Measurements from ENCODE around the gene MYLK4.

Gene MYLK4

DNA sequence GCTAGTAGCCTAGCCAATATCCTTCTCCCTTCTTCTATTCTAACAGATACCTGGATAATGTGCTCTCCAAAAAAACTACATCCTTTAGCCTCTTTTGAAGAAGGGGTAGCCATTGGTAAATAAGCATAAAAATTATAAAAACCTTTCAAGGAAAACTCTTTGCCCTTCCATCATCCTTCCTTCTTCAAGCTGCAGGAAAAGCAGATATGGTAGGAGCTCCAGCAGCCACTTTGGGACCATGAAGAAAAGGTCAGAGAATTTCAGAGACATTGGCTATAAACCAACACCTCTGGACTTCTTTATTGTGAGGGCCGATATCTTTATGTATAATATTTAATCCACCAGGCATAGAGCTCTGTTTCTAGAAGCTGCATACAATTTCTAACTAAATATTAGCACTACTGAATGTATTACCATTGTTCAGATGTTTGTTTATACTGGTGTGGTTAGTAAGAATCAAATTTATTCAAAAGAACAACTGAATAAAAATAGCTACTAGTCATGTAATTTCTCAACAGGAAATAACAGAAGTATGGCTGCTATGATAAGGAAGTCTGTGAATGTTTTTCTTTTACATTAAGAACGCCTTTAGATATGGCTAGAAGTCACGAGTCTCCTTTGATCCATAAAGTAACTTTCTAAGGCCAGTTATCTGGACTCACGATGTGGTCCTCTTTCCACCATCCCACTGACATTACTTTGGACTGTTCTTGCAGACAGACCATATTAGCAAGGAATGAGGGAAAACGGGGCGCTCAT lies 32.2 kb downstream of the MYLK4 start:
- Histone ChIP-seq H3K4me1 (ENCODE audit: control insufficient read depth, low read length) (peaks cover 10% of the 10 kb centered on the region), H3K4me2 (ENCODE audit: low read length) (peak overlapping the region; percentile 46), H3K79me2 (ENCODE audit: control insufficient read depth, low read length) (no peaks in the 10 kb centered on the region)

DNA sequence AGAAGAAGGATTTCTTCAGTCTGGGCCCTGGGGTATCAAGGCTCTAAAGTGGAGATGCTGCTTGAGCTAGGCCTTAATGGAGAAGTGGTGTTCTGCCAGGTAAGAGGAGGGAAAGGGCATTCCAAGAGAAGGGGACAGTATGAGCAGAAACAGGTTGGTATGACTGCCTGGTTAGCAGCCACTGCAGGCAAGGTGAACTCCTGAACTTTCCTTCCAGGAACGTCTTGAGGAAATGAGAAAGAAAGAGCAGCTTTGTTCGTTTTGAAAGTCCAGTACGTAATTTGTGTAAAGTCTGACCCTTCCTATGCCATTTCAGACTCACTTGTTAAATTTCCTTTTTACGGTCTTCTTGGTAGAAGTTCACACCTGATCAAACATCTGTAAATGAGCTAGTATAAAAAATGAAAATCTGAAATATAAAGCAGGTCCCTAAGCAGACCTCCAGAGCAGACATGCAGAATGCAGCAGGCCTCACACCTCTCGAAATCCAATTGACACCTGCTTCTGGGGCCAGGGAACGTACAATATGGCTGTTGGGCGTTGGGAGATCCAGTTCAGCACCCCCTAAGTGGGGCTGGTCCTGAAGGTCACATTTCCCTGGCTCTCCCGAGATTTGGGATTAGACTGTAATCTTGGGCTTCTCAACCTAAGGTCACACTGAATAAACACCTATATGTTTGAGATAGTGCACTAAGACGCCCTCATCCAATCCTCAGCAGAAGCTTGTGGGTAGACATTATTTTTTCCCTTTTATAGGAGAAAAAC lies 33.6 kb downstream of the MYLK4 start:
- no peaks in the 10 kb centered on the region for H4K20me1 ChIP-seq (ENCODE audit: control insufficient read depth, insufficient read depth, low read depth, low read length)
- H3K4me2 ChIP-seq (ENCODE audit: low read length), result no peak overlapping the region
- no peaks in the 10 kb centered on the region for H3K36me3 ChIP-seq (ENCODE audit: control insufficient read depth, low read length)
- H3K4me1 ChIP-seq (ENCODE audit: control insufficient read depth, low read length), result peaks cover 10% of the 10 kb centered on the region
- H3K27ac ChIP-seq (ENCODE audit: low read depth, low read length), result no peak overlapping the region
- H3K9me2 ChIP-seq (replicated peaks; ENCODE audit: control insufficient read depth, low read length), result no peaks in the 10 kb centered on the region
- TF ChIP-seq EZH2phosphoT487 (IDR thresholded peaks at IDR 0.05; ENCODE audit: borderline replicate concordance, low read length), result no peak
- TF ChIP-seq, protein P1, sequence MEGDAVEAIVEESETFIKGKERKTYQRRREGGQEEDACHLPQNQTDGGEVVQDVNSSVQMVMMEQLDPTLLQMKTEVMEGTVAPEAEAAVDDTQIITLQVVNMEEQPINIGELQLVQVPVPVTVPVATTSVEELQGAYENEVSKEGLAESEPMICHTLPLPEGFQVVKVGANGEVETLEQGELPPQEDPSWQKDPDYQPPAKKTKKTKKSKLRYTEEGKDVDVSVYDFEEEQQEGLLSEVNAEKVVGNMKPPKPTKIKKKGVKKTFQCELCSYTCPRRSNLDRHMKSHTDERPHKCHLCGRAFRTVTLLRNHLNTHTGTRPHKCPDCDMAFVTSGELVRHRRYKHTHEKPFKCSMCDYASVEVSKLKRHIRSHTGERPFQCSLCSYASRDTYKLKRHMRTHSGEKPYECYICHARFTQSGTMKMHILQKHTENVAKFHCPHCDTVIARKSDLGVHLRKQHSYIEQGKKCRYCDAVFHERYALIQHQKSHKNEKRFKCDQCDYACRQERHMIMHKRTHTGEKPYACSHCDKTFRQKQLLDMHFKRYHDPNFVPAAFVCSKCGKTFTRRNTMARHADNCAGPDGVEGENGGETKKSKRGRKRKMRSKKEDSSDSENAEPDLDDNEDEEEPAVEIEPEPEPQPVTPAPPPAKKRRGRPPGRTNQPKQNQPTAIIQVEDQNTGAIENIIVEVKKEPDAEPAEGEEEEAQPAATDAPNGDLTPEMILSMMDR (IDR thresholded peaks at IDR 0.05; ENCODE audit: low read depth, low read length, poor library complexity, severe bottlenecking), result no peak
- H3K79me2 ChIP-seq (ENCODE audit: control insufficient read depth, low read length), result no peaks in the 10 kb centered on the region
- no peaks in the 10 kb centered on the region for H3K27me3 ChIP-seq (ENCODE audit: control insufficient read depth, low read length)
- H3K4me3 ChIP-seq (ENCODE audit: low read length), result no peak overlapping the region
- no peaks in the 10 kb centered on the region for H3F3A ChIP-seq (ENCODE audit: control insufficient read depth, insufficient read depth)
- peaks cover 2% of the 10 kb centered on the region; the same call in 1 of the 2 replicates for H3K9me3 ChIP-seq (ENCODE audit: control insufficient read depth, insufficient read depth, low read length)

More for the DNA sequence above, 32.2 kb downstream of the MYLK4 start:
- Histone ChIP-seq H3K4me3 (ENCODE audit: low read length) (peak overlapping the region; percentile 20; the same call in 1 of the 2 replicates), H3K36me3 (ENCODE audit: control insufficient read depth, low read length) (no peaks in the 10 kb centered on the region), H3K9me3 (ENCODE audit: control insufficient read depth, insufficient read depth, low read length) (no peaks in the 10 kb centered on the region), H3K27me3 (ENCODE audit: control insufficient read depth, low read length) (no peaks in the 10 kb centered on the region), H4K20me1 (ENCODE audit: control insufficient read depth, insufficient read depth, low read depth, low read length) (no peaks in the 10 kb centered on the region), H3F3A (ENCODE audit: control insufficient read depth, insufficient read depth) (no peaks in the 10 kb centered on the region), H3K9me2 (replicated peaks; ENCODE audit: control insufficient read depth, low read length) (no peaks in the 10 kb centered on the region), H3K27ac (ENCODE audit: low read depth, low read length) (no peak overlapping the region)
- TF ChIP-seq EZH2phosphoT487 (IDR thresholded peaks at IDR 0.05; ENCODE audit: borderline replicate concordance, low read length), result no peak
- TF ChIP-seq, protein P1 (IDR thresholded peaks at IDR 0.05; ENCODE audit: low read depth, low read length, poor library complexity, severe bottlenecking), result no peak

DNA sequence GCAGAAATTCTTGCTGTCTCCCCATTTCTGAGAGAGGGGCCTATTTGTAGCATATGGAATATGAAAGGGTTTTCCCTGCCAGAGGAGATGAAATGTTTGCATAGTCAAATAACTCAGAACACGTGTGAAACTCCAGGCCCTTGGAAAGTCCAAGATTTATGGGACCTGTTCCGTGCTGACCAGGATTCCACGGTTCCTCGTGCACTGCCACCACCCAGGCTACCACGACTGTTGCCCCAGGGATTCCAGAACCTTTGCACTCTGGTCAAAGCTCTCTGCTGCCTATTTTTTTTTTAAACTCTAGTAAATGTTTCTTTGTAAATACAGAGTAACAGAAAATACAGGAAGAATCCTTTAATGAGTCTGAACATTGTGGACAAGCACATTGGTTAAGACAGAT lies 35.0 kb downstream of the MYLK4 start:
- no peaks in the 10 kb centered on the region for H3K9me2 ChIP-seq (replicated peaks; ENCODE audit: control insufficient read depth, low read length)

More for the DNA sequence above, 35.0 kb downstream of the MYLK4 start:
- Histone ChIP-seq H3K9me3 (ENCODE audit: control insufficient read depth, insufficient read depth, low read length) (peaks cover 10% of the 10 kb centered on the region), H3K4me2 (ENCODE audit: low read length) (no peak overlapping the region), H3K36me3 (ENCODE audit: control insufficient read depth, low read length) (no peaks in the 10 kb centered on the region), H3K4me3 (ENCODE audit: low read length) (no peak overlapping the region), H3K79me2 (ENCODE audit: control insufficient read depth, low read length) (no peaks in the 10 kb centered on the region), H4K20me1 (ENCODE audit: control insufficient read depth, insufficient read depth, low read depth, low read length) (no peaks in the 10 kb centered on the region), H3K4me1 (ENCODE audit: control insufficient read depth, low read length) (peaks cover 10% of the 10 kb centered on the region), H3K27ac (ENCODE audit: low read depth, low read length) (no peak overlapping the region), H3K27me3 (ENCODE audit: control insufficient read depth, low read length) (no peaks in the 10 kb centered on the region), H3F3A (ENCODE audit: control insufficient read depth, insufficient read depth) (no peaks in the 10 kb centered on the region)
- no peak for TF ChIP-seq EZH2phosphoT487 (IDR thresholded peaks at IDR 0.05; ENCODE audit: borderline replicate concordance, low read length)
- TF ChIP-seq, protein P1 (IDR thresholded peaks at IDR 0.05; ENCODE audit: low read depth, low read length, poor library complexity, severe bottlenecking), result no peak
